Glutamatergic neuron (in vitro differentiated cells): ENCODE measurements around the gene SLC44A4. TPM values are rescaled to one million over a fixed set of nuclear protein-coding genes. Genes with fewer than 3 reads are reported as not detected.

Source experiments
- DNase-seq: peaks from one replicate; pipeline ENCODE4 v3.0.0; 2022
- H3K27ac Mint-ChIP-seq: one replicate; pipeline ENCODE4 v1.8.0; 2020; ENCODE audit warnings: mild to moderate bottlenecking, mixed read lengths, inconsistent platforms; ENCODE audit not compliant: unreplicated experiment
- H3K27me3 Mint-ChIP-seq: one replicate; pipeline ENCODE4 v1.8.0; 2020; ENCODE audit warnings: mild to moderate bottlenecking, moderate library complexity, mixed read lengths, inconsistent platforms; ENCODE audit not compliant: unreplicated experiment
- H3K36me3 Mint-ChIP-seq: one replicate; pipeline ENCODE4 v1.8.0; 2020; ENCODE audit warnings: mild to moderate bottlenecking, mixed read lengths, inconsistent platforms; ENCODE audit not compliant: unreplicated experiment
- H3K4me1 Mint-ChIP-seq: one replicate; pipeline ENCODE4 v1.8.0; 2020; ENCODE audit warnings: mild to moderate bottlenecking, low read depth, mixed read lengths, inconsistent platforms; ENCODE audit not compliant: unreplicated experiment
- H3K4me3 Mint-ChIP-seq: one replicate; pipeline ENCODE4 v1.8.0; 2020; ENCODE audit warnings: mild to moderate bottlenecking, mixed read lengths, inconsistent platforms; ENCODE audit not compliant: unreplicated experiment
- H3K9me3 Mint-ChIP-seq: one replicate; pipeline ENCODE4 v1.8.0; 2020; ENCODE audit warnings: mild to moderate bottlenecking, moderate library complexity, mixed read lengths, inconsistent platforms; ENCODE audit not compliant: unreplicated experiment
- total RNA-seq: library from RNA; stranded (reverse); fragmentation: NEBNext Ultra II Directional; extraction: Animal tissue kit (Norgen Biotek cat#: 25700); gene quantifications from one replicate; pipeline ENCODE4 v1.2.1, GENCODE V29; 2021; ENCODE audit not compliant: unreplicated experiment
- TF ChIP-seq, protein P1 (sequence below): fragments of 200-600 bp; sonication (generic); IDR thresholded peaks from one replicate; pipeline ENCODE4 v1.5.0; 2021; ENCODE audit not compliant: partially characterized antibody, unreplicated experiment

The SLC44A4 gene
- total RNA-seq, 1 donor from 2014 or later = not detected

DNA sequence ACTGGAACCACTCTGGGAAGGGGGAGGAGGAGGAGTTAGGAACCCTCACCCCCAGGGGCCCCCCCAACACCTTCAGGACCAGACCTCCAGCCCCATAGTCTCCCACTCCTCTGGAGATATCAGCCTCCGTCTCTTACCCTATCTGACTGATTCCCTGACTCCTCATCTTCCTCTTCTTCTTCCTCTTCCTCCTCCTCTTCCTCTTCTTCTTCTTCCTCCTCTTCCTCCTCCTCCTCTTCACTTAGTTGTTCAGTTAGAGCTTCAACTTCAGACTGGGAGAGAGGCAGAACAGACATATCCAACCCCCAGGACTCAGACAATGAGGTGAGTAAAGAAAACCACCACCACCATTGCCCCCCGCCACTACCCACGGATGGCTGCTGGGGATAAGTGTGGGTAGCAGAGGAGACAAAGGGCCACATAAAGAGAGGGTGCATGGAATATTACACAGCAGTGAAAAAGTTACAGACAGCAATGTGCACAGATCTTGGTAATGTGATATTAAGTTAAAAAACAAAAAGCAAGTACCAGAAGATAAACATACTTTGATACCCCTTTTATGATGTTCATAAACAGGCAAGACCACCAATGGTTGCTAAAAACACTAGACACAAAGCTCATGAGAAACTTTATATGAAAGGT is 10.7 kb upstream of the SLC44A4 start:
- no peak for DNase-seq
- TF ChIP-seq, protein P1, sequence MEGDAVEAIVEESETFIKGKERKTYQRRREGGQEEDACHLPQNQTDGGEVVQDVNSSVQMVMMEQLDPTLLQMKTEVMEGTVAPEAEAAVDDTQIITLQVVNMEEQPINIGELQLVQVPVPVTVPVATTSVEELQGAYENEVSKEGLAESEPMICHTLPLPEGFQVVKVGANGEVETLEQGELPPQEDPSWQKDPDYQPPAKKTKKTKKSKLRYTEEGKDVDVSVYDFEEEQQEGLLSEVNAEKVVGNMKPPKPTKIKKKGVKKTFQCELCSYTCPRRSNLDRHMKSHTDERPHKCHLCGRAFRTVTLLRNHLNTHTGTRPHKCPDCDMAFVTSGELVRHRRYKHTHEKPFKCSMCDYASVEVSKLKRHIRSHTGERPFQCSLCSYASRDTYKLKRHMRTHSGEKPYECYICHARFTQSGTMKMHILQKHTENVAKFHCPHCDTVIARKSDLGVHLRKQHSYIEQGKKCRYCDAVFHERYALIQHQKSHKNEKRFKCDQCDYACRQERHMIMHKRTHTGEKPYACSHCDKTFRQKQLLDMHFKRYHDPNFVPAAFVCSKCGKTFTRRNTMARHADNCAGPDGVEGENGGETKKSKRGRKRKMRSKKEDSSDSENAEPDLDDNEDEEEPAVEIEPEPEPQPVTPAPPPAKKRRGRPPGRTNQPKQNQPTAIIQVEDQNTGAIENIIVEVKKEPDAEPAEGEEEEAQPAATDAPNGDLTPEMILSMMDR = no peak
- H3K4me1 Mint-ChIP-seq = no peaks in the 10 kb centered on the region
- H3K9me3 Mint-ChIP-seq = peaks cover 1% of the 10 kb centered on the region
- no peak overlapping the region for H3K27ac Mint-ChIP-seq
- H3K36me3 Mint-ChIP-seq = peaks cover 5% of the 10 kb centered on the region
- H3K4me3 Mint-ChIP-seq = no peak overlapping the region
- H3K27me3 Mint-ChIP-seq = no peaks in the 10 kb centered on the region

DNA sequence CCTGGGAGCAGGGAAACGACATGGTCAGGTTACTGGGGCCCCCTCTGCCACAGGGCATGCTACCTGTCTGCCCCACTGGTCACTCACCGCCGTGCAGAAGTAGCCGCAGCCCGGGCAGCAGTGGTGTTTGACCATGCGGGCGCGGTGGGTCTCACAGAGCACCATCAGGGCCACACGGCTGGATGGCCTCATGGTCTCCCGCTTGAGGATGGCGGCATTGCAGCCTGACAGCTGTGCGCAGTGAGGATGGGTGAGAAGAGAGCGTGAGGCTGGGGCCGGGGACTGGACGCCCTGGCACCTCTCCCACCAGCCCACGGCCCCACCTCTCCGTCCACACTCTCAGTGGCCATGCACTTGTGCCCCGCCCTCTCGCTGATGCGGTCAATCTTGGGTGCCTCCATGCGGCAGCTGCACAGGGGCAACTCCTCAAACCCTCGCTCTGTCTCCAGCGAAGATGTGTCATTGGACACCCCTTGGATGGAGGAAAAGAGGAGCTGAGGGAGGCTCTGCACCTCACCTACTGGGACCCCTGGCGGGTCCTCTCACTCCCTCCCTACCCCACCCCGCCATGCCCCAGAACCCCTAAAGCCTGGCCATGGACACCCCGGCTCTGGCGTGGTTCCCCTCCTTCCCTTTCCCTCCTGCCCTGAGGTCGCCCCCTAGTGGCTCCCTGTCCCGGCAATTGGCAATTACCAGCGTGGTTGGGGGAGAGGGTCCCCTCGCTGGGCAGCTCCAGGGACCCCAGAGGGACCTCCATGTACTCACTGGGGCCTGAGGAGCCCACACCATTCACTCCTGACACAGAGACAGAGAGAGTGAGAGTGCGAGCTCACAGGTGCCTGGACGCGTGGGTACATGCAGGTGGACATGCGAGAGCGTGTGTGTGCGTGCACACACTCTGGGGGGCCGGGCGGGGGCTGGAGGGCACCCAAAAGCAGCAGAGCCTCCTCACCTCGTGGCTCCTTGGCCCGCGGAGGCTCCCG is 9.8 kb upstream of the SLC44A4 start:
- peaks cover 1% of the 10 kb centered on the region for H3K9me3 Mint-ChIP-seq
- DNase-seq = peak; percentile 75
- H3K4me3 Mint-ChIP-seq = no peak overlapping the region
- no peaks in the 10 kb centered on the region for H3K27me3 Mint-ChIP-seq
- H3K27ac Mint-ChIP-seq = no peak overlapping the region
- TF ChIP-seq, protein P1 = peak; percentile 75
- H3K36me3 Mint-ChIP-seq = peaks cover 5% of the 10 kb centered on the region
- H3K4me1 Mint-ChIP-seq = no peaks in the 10 kb centered on the region

DNA sequence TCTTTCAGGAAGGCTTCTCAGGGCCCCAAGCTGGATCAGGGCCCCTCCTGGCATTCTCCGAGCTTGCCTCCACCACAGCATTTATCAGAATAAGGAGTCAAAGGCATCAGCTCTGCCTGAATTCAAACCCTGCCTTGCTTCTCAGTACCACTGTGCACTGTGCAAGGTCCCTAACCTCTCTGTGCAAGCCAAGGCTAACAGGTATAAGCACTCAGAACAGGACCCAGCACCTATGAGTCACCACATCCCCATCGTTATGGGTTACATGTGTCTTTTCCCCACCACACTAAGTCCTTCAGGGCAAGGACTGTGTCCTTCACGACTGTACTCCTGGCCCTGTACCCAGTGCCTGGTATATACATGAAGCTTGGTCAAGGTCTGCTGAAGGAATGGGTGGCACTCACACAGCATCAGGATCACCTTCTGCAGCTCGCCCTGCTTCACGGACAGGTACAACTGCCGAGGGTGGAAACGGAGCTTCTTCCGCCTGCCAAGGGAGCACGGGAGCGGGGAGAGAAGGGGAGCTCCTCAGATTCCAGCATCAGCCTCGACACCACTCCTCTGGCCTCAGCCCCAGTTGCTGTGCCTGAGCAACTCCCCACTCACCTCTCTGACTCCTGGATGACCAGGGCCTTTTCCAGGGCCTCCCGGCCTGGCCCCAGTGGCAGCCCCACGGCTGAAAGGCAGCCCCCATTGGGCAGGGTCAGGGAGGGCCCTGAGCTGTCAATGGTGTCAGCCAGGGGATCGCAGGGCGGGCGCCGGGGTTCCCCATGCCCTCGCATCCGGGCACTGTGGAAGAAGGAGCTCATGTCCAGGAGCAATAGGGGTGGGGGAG is 8.6 kb upstream of the SLC44A4 start:
- H3K4me3 Mint-ChIP-seq = no peak overlapping the region
- TF ChIP-seq, protein P1 = no peak
- peaks cover 3% of the 10 kb centered on the region for H3K4me1 Mint-ChIP-seq
- no peak for DNase-seq
- H3K27ac Mint-ChIP-seq = no peak overlapping the region
- peaks cover 5% of the 10 kb centered on the region for H3K36me3 Mint-ChIP-seq
- H3K27me3 Mint-ChIP-seq = peaks cover 5% of the 10 kb centered on the region
- H3K9me3 Mint-ChIP-seq = peaks cover 2% of the 10 kb centered on the region

DNA sequence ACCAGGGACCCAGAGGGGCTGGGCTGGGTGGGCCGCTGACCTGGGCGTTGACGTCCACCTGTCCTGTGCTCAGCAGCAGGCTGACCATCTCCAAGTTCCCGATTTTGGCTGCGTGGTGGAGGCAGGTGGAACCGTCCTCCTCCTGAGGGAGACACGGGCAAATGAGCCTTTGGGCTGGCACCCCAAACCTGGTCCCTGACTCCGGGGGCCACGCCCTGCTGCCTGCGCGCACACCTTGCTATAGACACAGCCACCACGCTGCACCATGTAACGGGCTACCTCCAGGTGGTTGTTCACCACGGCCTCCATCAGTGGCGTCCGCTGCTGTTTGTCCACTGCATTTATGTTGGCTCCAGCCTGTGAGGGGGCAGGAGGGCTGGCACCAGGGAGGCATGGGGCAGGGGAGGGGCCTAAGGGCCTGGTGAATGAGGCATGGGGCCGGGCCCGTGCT is 7.8 kb upstream of the SLC44A4 start:
- H3K4me3 Mint-ChIP-seq = no peak overlapping the region
- H3K9me3 Mint-ChIP-seq = peaks cover 6% of the 10 kb centered on the region
- peaks cover 8% of the 10 kb centered on the region for H3K27me3 Mint-ChIP-seq
- H3K4me1 Mint-ChIP-seq = peaks cover 7% of the 10 kb centered on the region
- no peak overlapping the region for H3K27ac Mint-ChIP-seq
- TF ChIP-seq, protein P1 = no peak
- no peak for DNase-seq
- H3K36me3 Mint-ChIP-seq = peaks cover 5% of the 10 kb centered on the region
